ENCODE data around the gene SYNGAP1. TPM values are rescaled to one million over a fixed set of nuclear protein-coding genes. Genes with fewer than 3 reads are reported as not detected.

The SYNGAP1 gene
- total and polyA plus RNA-seq, 4 donors = 0.32 to 1.8 (median 1.1) TPM

DNA sequence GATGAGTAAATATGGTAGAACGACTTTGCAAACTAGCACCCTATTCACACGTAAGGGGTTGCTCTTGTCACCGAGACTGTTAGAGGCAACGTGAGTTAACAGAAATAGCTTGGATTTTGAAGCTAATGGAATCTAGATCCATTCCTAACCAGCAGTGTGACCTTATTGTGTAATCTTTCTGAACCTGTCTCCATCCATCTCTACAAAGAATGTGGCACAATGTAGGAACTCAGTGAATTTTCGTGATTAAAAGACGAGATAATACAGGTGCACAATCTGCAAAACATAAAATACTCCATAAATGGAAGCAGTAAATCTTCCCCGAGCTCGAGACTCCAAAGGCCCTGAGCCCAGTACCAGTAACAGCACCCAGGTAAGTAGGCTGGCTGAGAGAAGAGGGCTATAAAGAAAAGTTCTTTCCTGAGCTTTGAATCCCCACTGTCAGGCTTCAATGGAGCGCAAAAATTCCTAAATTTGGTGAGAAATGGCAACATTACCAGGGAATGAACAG lies 29.0 kb upstream of the SYNGAP1 start:
- Histone ChIP-seq H3K9ac (ENCODE audit: low read depth in 1 of 2, low read length in 2 of 2) (peak overlapping the region in 1 of 2 donors; percentile 46), H3K9me3 (ENCODE audit: control insufficient read depth in 4 of 4, low read length in 3 of 4) (no peaks in the 10 kb centered on the region), H3K27me3 (ENCODE audit: control insufficient read depth in 4 of 4, insufficient read depth in 4 of 4, low read length in 3 of 4) (no peaks in the 10 kb centered on the region), H3K4me3 (ENCODE audit: low read depth in 1 of 3, low read length in 3 of 3) (no peak overlapping the region), H3K27ac (ENCODE audit: low read depth in 1 of 2, low read length in 2 of 2) (peak overlapping the region; percentile 78 to 81), H3K4me1 (ENCODE audit: control insufficient read depth in 4 of 4, insufficient read depth in 4 of 4, low read length in 3 of 4) (peaks cover 0 to 10% (median 8%) of the 10 kb centered on the region in 4 donors), H3K36me3 (ENCODE audit: control insufficient read depth in 4 of 4, insufficient read depth in 3 of 4, low read depth in 1 of 4, low read length in 3 of 4) (no peaks in the 10 kb centered on the region)
- WGBS = 83% methylated on average over 9 of the region's 9 CpGs
- DNase-seq (ENCODE audit: low spot score) = no peak
- TF ChIP-seq HNF4A (conservative IDR thresholded peaks at IDR 0.05) = no peak
- TF ChIP-seq RAD21 (IDR thresholded peaks at IDR 0.05) = no peak
- no peak for TF ChIP-seq GABPA (IDR thresholded peaks at IDR 0.05 in 1 of 2, conservative IDR thresholded peaks at IDR 0.05 in 1 of 2)

GRCh38 chr6:33391278-33391921 lies 28.5 kb upstream of the SYNGAP1 start, which contains the start of gene KIFC1:
Gene KIFC1, plus strand, starts transcription at chr6:33391823. Its CDS starts 163 bp downstream, at chr6:33391986.
- under 1% methylated on average over 67 of the region's 67 CpGs for WGBS

More at GRCh38 chr6:33391278-33391921, 28.5 kb upstream of the SYNGAP1 start, which contains the start of gene KIFC1:
- Histone ChIP-seq H3K9me3 (ENCODE audit: control insufficient read depth in 4 of 4, low read length in 3 of 4) (no peaks in the 10 kb centered on the region), H3K9ac (ENCODE audit: low read depth in 1 of 2, low read length in 2 of 2) (peak within 1 kb of the TSS in 1 of 2 donors; percentile 46), H3K4me3 (ENCODE audit: low read depth in 1 of 3, low read length in 3 of 3) (peak within 1 kb of the TSS; percentile 43 to 58 (median 56)), H3K4me1 (ENCODE audit: control insufficient read depth in 4 of 4, insufficient read depth in 4 of 4, low read length in 3 of 4) (peaks cover 0 to 10% (median 8%) of the 10 kb centered on the region in 4 donors), H3K27me3 (ENCODE audit: control insufficient read depth in 4 of 4, insufficient read depth in 4 of 4, low read length in 3 of 4) (no peaks in the 10 kb centered on the region), H3K36me3 (ENCODE audit: control insufficient read depth in 4 of 4, insufficient read depth in 3 of 4, low read depth in 1 of 4, low read length in 3 of 4) (no peaks in the 10 kb centered on the region), H3K27ac (ENCODE audit: low read depth in 1 of 2, low read length in 2 of 2) (peak within 1 kb of the TSS; percentile 78 to 81)
- no peak for TF ChIP-seq HNF4G (IDR thresholded peaks at IDR 0.05)
- peak; percentile 97 to 99 for TF ChIP-seq GABPA (IDR thresholded peaks at IDR 0.05 in 1 of 2, conservative IDR thresholded peaks at IDR 0.05 in 1 of 2)
- peak; percentile 91 for TF ChIP-seq YY1 (IDR thresholded peaks at IDR 0.05)
- TF ChIP-seq ATF3 (IDR thresholded peaks at IDR 0.05) = peak; percentile 28
- no peak for TF ChIP-seq TAF1 (conservative IDR thresholded peaks at IDR 0.05)
- peak; percentile 70 for TF ChIP-seq ZBTB33 (IDR thresholded peaks at IDR 0.05)
- peak; percentile 78 for TF ChIP-seq REST (IDR thresholded peaks at IDR 0.05)
- peak; percentile 87 to 94 for TF ChIP-seq RAD21 (IDR thresholded peaks at IDR 0.05)
- peak; percentile 98 for TF ChIP-seq CTCF (IDR thresholded peaks at IDR 0.05; ENCODE audit: low read depth, low read length, missing input control)
- TF ChIP-seq EGR1 (IDR thresholded peaks at IDR 0.05; ENCODE audit: low read depth in 2 of 2) = peak; percentile 81 to 87
- TF ChIP-seq FOXA1 (IDR thresholded peaks at IDR 0.05) = peak; percentile 71
- peak; percentile 62 to 71 for TF ChIP-seq RXRA (IDR thresholded peaks at IDR 0.05)
- TF ChIP-seq, protein P1, sequence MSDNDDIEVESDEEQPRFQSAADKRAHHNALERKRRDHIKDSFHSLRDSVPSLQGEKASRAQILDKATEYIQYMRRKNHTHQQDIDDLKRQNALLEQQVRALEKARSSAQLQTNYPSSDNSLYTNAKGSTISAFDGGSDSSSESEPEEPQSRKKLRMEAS (IDR thresholded peaks at IDR 0.05) = peak; percentile 95
- TF ChIP-seq FOXA2 (IDR thresholded peaks at IDR 0.05) = no peak
- peak in 1 of 2 donors; percentile 39 for TF ChIP-seq HNF4A (conservative IDR thresholded peaks at IDR 0.05)
- peak; percentile 94 for TF ChIP-seq SP1 (IDR thresholded peaks at IDR 0.05)
- peak; percentile 16 for TF ChIP-seq NR2F2 (IDR thresholded peaks at IDR 0.05)
- peak; percentile 46 to 68 for TF ChIP-seq JUND (IDR thresholded peaks at IDR 0.05)
- DNase-seq (ENCODE audit: low spot score) = peak; percentile 99

Data from liver (tissue), 9 donors.